Mammary epithelial cell (primary cell): Measurements from ENCODE around the gene SLC25A26.

Experiments used
- EZH2 ChIP-seq: IDR thresholded peaks from 2 replicates; pipeline ENCODE4 v1.6.1; 2012; ENCODE audit warnings: low read length, inconsistent platforms, borderline replicate concordance
- TF ChIP-seq, protein P1 (sequence below), 2 donors: IDR thresholded peaks in 1 of 2; conservative IDR thresholded peaks in 1 of 2; 2 replicates each; pipeline ENCODE4 v1.5.1; 2011 to 2012; ENCODE audit warnings: inconsistent platforms in 2 of 2, low read length in 2 of 2, mild to moderate bottlenecking in 2 of 2, control low read depth in 1 of 2, low read depth in 1 of 2; ENCODE audit not compliant: insufficient read depth in 1 of 2; ENCODE audit errors: extremely low read depth in 1 of 2

DNA sequence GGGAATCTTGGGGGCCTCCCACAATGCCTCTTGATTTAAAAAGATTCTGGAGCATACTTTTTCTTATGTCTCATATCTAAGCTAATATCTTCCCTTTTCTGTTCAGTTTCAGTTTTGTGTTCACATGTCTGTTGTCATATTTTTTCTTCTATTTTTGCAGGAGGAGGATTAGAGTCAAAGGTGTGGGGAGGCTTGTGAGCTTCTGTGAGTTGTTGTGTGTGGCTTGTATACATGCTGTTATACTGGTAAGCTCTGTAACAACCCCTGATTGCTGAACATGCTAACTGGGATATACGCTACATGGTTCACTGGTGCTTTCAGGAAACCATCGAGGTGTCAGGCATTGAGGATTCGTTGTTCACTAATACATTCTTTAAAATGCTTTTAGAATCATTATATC, 83.5 kb downstream of the SLC25A26 start:
- TF ChIP-seq, protein P1, sequence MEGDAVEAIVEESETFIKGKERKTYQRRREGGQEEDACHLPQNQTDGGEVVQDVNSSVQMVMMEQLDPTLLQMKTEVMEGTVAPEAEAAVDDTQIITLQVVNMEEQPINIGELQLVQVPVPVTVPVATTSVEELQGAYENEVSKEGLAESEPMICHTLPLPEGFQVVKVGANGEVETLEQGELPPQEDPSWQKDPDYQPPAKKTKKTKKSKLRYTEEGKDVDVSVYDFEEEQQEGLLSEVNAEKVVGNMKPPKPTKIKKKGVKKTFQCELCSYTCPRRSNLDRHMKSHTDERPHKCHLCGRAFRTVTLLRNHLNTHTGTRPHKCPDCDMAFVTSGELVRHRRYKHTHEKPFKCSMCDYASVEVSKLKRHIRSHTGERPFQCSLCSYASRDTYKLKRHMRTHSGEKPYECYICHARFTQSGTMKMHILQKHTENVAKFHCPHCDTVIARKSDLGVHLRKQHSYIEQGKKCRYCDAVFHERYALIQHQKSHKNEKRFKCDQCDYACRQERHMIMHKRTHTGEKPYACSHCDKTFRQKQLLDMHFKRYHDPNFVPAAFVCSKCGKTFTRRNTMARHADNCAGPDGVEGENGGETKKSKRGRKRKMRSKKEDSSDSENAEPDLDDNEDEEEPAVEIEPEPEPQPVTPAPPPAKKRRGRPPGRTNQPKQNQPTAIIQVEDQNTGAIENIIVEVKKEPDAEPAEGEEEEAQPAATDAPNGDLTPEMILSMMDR (conservative IDR thresholded peaks at IDR 0.05 in 1 of 2, IDR thresholded peaks at IDR 0.05 in 1 of 2; ENCODE audit: extremely low read depth in 1 of 2, insufficient read depth in 1 of 2, low read depth in 1 of 2, low read length in 2 of 2): no peak
- TF ChIP-seq EZH2: no peak
